Fibroblast of lung (primary cell): Measurements from ENCODE around the gene ALDH1L2.

ENCODE experiments used
- EZH2 ChIP-seq: IDR thresholded peaks from 2 replicates; pipeline ENCODE4 v1.5.1; 2012; ENCODE audit warnings: low read length, control low read depth, mild to moderate bottlenecking; ENCODE audit errors: missing control alignments
- TF ChIP-seq, protein P1 (sequence below), 2 donors: IDR thresholded peaks in 1 of 2; conservative IDR thresholded peaks in 1 of 2; 1 replicate in 1 of 2; 2 replicates in 1 of 2; pipeline ENCODE4 v1.5.1; 2011 to 2012; ENCODE audit warnings: low read length in 2 of 2, control low read depth in 1 of 2, inconsistent platforms in 1 of 2, low read depth in 1 of 2, mild to moderate bottlenecking in 1 of 2

DNA sequence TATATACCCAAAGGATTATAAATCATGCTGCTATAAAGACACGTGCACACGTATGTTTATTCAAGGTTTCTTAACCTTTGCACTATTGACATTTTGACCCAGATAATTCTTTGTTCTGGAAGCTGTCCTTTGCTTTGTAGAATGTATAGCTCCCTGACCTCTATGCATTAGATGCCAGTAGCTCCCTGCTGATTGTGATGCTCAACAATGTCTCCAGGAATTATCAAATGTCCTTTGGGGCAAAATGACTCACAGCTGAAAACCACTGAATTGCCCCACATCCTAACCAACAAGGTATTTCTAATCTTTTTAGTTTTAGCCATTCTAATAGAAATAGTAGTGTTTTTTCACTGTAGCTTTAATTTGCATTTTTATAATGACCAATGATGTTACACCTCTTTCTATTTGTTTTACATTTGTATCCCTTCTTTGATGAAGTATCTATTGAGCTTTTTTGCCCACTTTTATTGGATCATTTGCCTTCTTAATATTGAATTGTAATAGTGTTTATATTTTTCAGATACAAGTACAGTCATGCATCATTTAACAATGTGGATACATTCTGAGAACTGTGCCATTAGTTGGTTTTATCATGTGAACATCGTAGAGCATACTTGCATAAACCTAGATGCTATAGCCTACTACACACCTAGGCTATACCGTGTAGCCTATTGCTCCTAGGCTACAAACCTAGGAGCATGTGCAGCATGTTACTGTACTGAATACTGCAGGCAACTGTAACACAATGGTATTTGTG, 108.5 kb downstream of the ALDH1L2 start:
- TF ChIP-seq, protein P1, sequence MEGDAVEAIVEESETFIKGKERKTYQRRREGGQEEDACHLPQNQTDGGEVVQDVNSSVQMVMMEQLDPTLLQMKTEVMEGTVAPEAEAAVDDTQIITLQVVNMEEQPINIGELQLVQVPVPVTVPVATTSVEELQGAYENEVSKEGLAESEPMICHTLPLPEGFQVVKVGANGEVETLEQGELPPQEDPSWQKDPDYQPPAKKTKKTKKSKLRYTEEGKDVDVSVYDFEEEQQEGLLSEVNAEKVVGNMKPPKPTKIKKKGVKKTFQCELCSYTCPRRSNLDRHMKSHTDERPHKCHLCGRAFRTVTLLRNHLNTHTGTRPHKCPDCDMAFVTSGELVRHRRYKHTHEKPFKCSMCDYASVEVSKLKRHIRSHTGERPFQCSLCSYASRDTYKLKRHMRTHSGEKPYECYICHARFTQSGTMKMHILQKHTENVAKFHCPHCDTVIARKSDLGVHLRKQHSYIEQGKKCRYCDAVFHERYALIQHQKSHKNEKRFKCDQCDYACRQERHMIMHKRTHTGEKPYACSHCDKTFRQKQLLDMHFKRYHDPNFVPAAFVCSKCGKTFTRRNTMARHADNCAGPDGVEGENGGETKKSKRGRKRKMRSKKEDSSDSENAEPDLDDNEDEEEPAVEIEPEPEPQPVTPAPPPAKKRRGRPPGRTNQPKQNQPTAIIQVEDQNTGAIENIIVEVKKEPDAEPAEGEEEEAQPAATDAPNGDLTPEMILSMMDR (conservative IDR thresholded peaks at IDR 0.05 in 1 of 2, IDR thresholded peaks at IDR 0.05 in 1 of 2; ENCODE audit: low read depth in 1 of 2, low read length in 2 of 2) = no peak
- no peak for TF ChIP-seq EZH2
